Measurements from ENCODE around the gene HIC1.

HIC1 gene

DNA sequence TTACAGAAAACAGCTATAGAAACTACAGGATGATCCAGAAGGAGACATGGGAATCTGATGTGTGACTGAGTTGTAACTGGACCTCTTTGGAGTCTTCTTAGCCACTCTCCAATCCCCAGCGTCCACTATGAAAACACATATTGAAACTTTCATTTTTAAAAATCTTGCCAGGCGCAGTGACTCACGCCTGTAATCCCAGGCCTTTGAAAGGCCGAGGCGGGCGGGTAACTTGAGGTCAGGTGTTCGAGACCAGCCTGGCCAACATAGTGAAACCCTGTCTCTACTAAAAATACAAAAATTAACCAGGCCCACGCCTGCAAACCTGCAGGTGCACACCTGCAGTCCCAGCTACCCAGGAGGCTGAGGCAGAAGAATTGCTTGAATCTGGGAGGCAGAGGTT lies 53.3 kb downstream of the HIC1 start:
- no peak for DNase-seq

DNA sequence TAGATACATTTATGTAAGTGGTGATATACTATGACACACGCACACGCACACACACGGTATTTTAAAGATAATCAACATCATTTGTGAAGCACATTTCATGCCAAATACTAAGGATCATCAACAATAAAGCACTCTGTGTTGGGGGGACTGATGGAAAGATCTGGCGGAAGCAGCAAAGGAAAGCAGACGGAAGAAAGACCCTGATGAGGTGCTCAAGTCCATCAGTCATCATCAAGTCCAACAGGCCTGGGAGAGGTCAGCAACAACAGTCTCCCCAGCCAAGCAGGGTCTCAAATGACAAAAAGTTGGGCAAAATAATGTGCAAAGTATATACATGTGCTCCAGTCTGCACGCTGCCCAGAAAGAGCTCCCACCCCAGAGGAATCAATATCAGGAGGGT lies 55.5 kb downstream of the HIC1 start:
- DNase-seq, result no peak

DNA sequence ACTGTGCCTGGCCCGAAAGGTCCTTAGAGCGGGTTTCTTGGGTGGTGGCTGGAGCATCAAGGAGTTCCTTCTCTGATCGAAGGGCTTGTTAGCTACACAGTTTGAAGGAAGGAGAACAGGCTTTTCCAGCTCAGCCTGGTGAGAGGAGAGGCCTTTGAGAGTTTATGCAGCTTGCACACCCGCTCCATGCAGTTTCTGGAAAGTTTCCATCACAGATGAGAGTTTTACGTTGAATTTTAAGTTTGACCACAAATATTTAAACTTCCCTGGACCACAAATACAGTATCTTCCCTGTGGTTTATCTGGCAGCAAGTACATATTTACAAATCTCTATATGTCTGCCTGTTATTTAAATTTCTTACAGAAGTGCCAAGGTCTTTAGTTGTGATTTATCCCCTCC lies 56.8 kb downstream of the HIC1 start:
- no peak for DNase-seq

Measured in COR-L47 (cell line).